NOMO-1 (cell line): ENCODE results near the gene PCDH10.

Experiments
- DNase-seq, 2 experiments: peaks; one replicate each; lab custom pipeline; 2025; ENCODE audit not compliant: unreplicated experiment in 2 of 2; lab: John Stamatoyannopoulos, UW

The PCDH10 gene

GRCh38 chr4:133148690-133149363 lies at the start of gene PCDH10:
Gene PCDH10, plus strand, starts transcription at chr4:133149294. Its CDS starts 847 bp downstream, at chr4:133150141.
- no peak for DNase-seq

- DNase-seq = no peak
Measured at GRCh38 chr4:133102043-133102442, 47.1 kb upstream of the PCDH10 start.

GRCh38 chr4:133102612-133103409 lies 46.3 kb upstream of the PCDH10 start:
- no peak for DNase-seq

- no peak for DNase-seq
Measured at GRCh38 chr4:133112641-133113040, 36.5 kb upstream of the PCDH10 start.

- no peak for DNase-seq
Measured at GRCh38 chr4:133124746-133125145, 24.3 kb upstream of the PCDH10 start.

- DNase-seq = no peak
Measured at GRCh38 chr4:133127500-133127899, 21.6 kb upstream of the PCDH10 start.

GRCh38 chr4:133129237-133129636 lies 19.9 kb upstream of the PCDH10 start:
- no peak for DNase-seq

- DNase-seq = no peak
Measured at GRCh38 chr4:133130171-133130570, 18.9 kb upstream of the PCDH10 start.

GRCh38 chr4:133131829-133132460 lies 17.1 kb upstream of the PCDH10 start:
- no peak for DNase-seq

GRCh38 chr4:133136833-133137232 lies 12.3 kb upstream of the PCDH10 start:
- DNase-seq = no peak

GRCh38 chr4:133137571-133137970 lies 11.5 kb upstream of the PCDH10 start:
- no peak for DNase-seq

- DNase-seq = no peak
Measured at GRCh38 chr4:133143775-133144430, 5.2 kb upstream of the PCDH10 start.

- no peak for DNase-seq
Measured at GRCh38 chr4:133145241-133145640, 3.9 kb upstream of the PCDH10 start.

- DNase-seq = no peak
Measured at GRCh38 chr4:133145758-133146573, 3.1 kb upstream of the PCDH10 start.

- DNase-seq = no peak
Measured at GRCh38 chr4:133146574-133147241, 2.4 kb upstream of the PCDH10 start.

- DNase-seq = no peak
Measured at GRCh38 chr4:133147286-133147821, 1.7 kb upstream of the PCDH10 start.

- DNase-seq = no peak
Measured at GRCh38 chr4:133147921-133148689, 989 bp upstream of the PCDH10 start.

- DNase-seq = no peak
Measured at GRCh38 chr4:133149364-133149695, 236 bp downstream of the PCDH10 start.

GRCh38 chr4:133149932-133150471 lies 908 bp downstream of the PCDH10 start:
- DNase-seq = no peak
